HG03175 (cell line): ENCODE measurements around the gene IL34.
"Not testable (repeated sequence)": the region's sequence is repeated elsewhere in the genome, so short reads cannot be mapped to it uniquely, and the experiment has no call there.

Experiments used
- ATAC-seq: cut with Tn5 transposase; IDR thresholded peaks from one replicate; pipeline ENCODE4 v1.9.1; 2021; ENCODE audit warnings: mild to moderate bottlenecking, moderate library complexity; ENCODE audit not compliant: unreplicated experiment

IL34 gene

GRCh38 chr16:70656712-70657263, 10.4 kb downstream of the IL34 start:
- no peak for ATAC-seq

GRCh38 chr16:70657956-70658355, 11.6 kb downstream of the IL34 start:
- no peak for ATAC-seq

- ATAC-seq = no peak
Measured at GRCh38 chr16:70658921-70659320, 12.6 kb downstream of the IL34 start.

GRCh38 chr16:70659546-70659945, 13.2 kb downstream of the IL34 start:
- ATAC-seq = no peak

GRCh38 chr16:70659953-70660671, 13.8 kb downstream of the IL34 start:
- no peak for ATAC-seq

- no peak for ATAC-seq
Measured at GRCh38 chr16:70660672-70661350, 14.5 kb downstream of the IL34 start.

GRCh38 chr16:70661534-70661917, 15.2 kb downstream of the IL34 start:
- no peak for ATAC-seq

- ATAC-seq = no peak
Measured at GRCh38 chr16:70661918-70662641, 15.7 kb downstream of the IL34 start.

GRCh38 chr16:70662991-70663523, 16.7 kb downstream of the IL34 start:
- ATAC-seq = no peak

GRCh38 chr16:70663524-70664324, 17.4 kb downstream of the IL34 start:
- ATAC-seq = no peak

GRCh38 chr16:70664325-70665112, 18.2 kb downstream of the IL34 start:
- ATAC-seq = no peak

- no peak for ATAC-seq
Measured at GRCh38 chr16:70665113-70665694, 18.8 kb downstream of the IL34 start.

GRCh38 chr16:70665806-70666735, 19.7 kb downstream of the IL34 start:
- ATAC-seq = no peak

GRCh38 chr16:70670175-70670574, 23.8 kb downstream of the IL34 start:
- no peak for ATAC-seq

- not testable (repeated sequence) for ATAC-seq
Measured at GRCh38 chr16:70670938-70671337, 24.6 kb downstream of the IL34 start.

- ATAC-seq = no peak
Measured at GRCh38 chr16:70674221-70675014, 28.1 kb downstream of the IL34 start.

- ATAC-seq = no peak
Measured at GRCh38 chr16:70675851-70676513, 29.6 kb downstream of the IL34 start.
